Neuronal stem cell (in vitro differentiated cells): Measurements from ENCODE around the gene PLEKHN1.
A peak's percentile ranks its signal among the peaks of the same experiment; 100 is the strongest.

Source experiments
- DNase-seq: peaks from one replicate; pipeline ENCODE4 v3.0.0-alpha.2; 2013; ENCODE audit warnings: low spot score
- H2AFZ ChIP-seq: one replicate; pipeline ENCODE4 v1.6.1; 2013; ENCODE audit warnings: mild to moderate bottlenecking, low read length, inconsistent platforms
- H2AK5ac ChIP-seq: 2 replicates; pipeline ENCODE4 v1.6.1; 2013; ENCODE audit warnings: low read depth, mild to moderate bottlenecking, inconsistent platforms, low read length, moderate library complexity, mixed read lengths
- H2BK120ac ChIP-seq: 2 replicates; pipeline ENCODE4 v1.6.1; 2013; ENCODE audit warnings: low read depth, mild to moderate bottlenecking, inconsistent platforms, low read length, moderate library complexity, mixed read lengths
- H2BK12ac ChIP-seq: one replicate; pipeline ENCODE4 v1.6.1; 2013; ENCODE audit warnings: low read length, inconsistent platforms
- H2BK15ac ChIP-seq: 2 replicates; pipeline ENCODE4 v1.6.1; 2013; ENCODE audit warnings: mild to moderate bottlenecking, low read length, inconsistent platforms, mixed read lengths
- H2BK5ac ChIP-seq: one replicate; pipeline ENCODE4 v1.6.1; 2013; ENCODE audit warnings: inconsistent platforms, mild to moderate bottlenecking, low read length, moderate library complexity
- H3K14ac ChIP-seq: one replicate; pipeline ENCODE4 v1.6.1; 2013; ENCODE audit warnings: low read length, inconsistent platforms
- H3K18ac ChIP-seq: 2 replicates; pipeline ENCODE4 v1.6.1; 2013; ENCODE audit warnings: low read length, inconsistent platforms
- H3K23ac ChIP-seq: 2 replicates; pipeline ENCODE4 v1.6.1; 2013; ENCODE audit warnings: low read depth, mild to moderate bottlenecking, mixed read lengths, low read length, inconsistent platforms; ENCODE audit not compliant: poor library complexity
- H3K27ac ChIP-seq: replicated peaks from 3 replicates; pipeline ENCODE4 v1.5.1; 2013; ENCODE audit warnings: low read length, inconsistent platforms
- H3K27me3 ChIP-seq, 3 experiments: 2 replicates each; pipeline ENCODE4 v1.6.1; 2013; ENCODE audit warnings: low read length in 3 of 3, mild to moderate bottlenecking in 2 of 3, inconsistent platforms in 1 of 3, low read depth in 1 of 3, mixed read lengths in 1 of 3, moderate library complexity in 1 of 3; ENCODE audit not compliant: control insufficient read depth in 3 of 3, insufficient read depth in 3 of 3
- H3K36me3 ChIP-seq, 2 donors: replicated peaks in 1 of 2; 2 replicates each; pipeline ENCODE4 v1.6.1; 2013; ENCODE audit warnings: low read length in 2 of 2; ENCODE audit not compliant: control insufficient read depth in 2 of 2, insufficient read depth in 2 of 2
- H3K4ac ChIP-seq: 2 replicates; pipeline ENCODE4 v1.6.1; 2013; ENCODE audit warnings: inconsistent platforms, mild to moderate bottlenecking, low read length, moderate library complexity
- H3K4me1 ChIP-seq, 2 donors: 1 replicate in 1 of 2; 2 replicates in 1 of 2; pipeline ENCODE4 v1.6.1; 2013; ENCODE audit warnings: low read length in 2 of 2, low read depth in 1 of 2; ENCODE audit not compliant: control insufficient read depth in 2 of 2, insufficient read depth in 1 of 2
- H3K4me2 ChIP-seq: one replicate; pipeline ENCODE4 v1.6.1; 2013; ENCODE audit warnings: mild to moderate bottlenecking, low read length, inconsistent platforms; ENCODE audit not compliant: insufficient read depth, poor library complexity, severe bottlenecking
- H3K4me3 ChIP-seq, 2 donors: 2 replicates each; pipeline ENCODE4 v1.5.1; 2013; ENCODE audit warnings: low read length in 2 of 2, mild to moderate bottlenecking in 2 of 2, inconsistent platforms in 1 of 2, moderate library complexity in 1 of 2
- H3K79me1 ChIP-seq: one replicate; pipeline ENCODE4 v1.6.1; 2013; ENCODE audit warnings: low read depth, mild to moderate bottlenecking, inconsistent platforms, low read length, moderate library complexity
- H3K9ac ChIP-seq: one replicate; pipeline ENCODE4 v1.6.1; 2013; ENCODE audit warnings: mild to moderate bottlenecking, low read depth, low read length, inconsistent platforms; ENCODE audit not compliant: poor library complexity
- H3K9me3 ChIP-seq, 2 donors: replicated peaks in 1 of 2; 2 replicates each; pipeline versions ENCODE3 to v1.6.1; 2013; ENCODE audit warnings: low read length in 2 of 2, mild to moderate bottlenecking in 2 of 2, inconsistent platforms in 1 of 2, low read depth in 1 of 2, mixed read lengths in 1 of 2, moderate library complexity in 1 of 2; ENCODE audit not compliant: control insufficient read depth in 2 of 2, insufficient read depth in 1 of 2
- H4K8ac ChIP-seq: one replicate; pipeline ENCODE4 v1.6.1; 2013; ENCODE audit warnings: low read depth, mild to moderate bottlenecking, inconsistent platforms, low read length, moderate library complexity
- H4K91ac ChIP-seq: one replicate; pipeline ENCODE4 v1.6.1; 2013; ENCODE audit warnings: low read length, low read depth, mild to moderate bottlenecking, inconsistent platforms; ENCODE audit not compliant: poor library complexity
- WGBS, 2 donors: extraction: QIAGEN DNeasy Blood & Tissue Kit; methylation state at CpG; one replicate each; pipeline ENCODE4 v1.1.7; 2013; ENCODE audit warnings: missing lambda C conversion rate in 2 of 2, mixed read lengths in 1 of 2; ENCODE audit not compliant: insufficient read length in 2 of 2, insufficient replicate concordance in 1 of 2; ENCODE audit errors: extremely low coverage in 2 of 2; 5-methylcytosine and 5-hydroxymethylcytosine counted together

PLEKHN1 gene

DNA sequence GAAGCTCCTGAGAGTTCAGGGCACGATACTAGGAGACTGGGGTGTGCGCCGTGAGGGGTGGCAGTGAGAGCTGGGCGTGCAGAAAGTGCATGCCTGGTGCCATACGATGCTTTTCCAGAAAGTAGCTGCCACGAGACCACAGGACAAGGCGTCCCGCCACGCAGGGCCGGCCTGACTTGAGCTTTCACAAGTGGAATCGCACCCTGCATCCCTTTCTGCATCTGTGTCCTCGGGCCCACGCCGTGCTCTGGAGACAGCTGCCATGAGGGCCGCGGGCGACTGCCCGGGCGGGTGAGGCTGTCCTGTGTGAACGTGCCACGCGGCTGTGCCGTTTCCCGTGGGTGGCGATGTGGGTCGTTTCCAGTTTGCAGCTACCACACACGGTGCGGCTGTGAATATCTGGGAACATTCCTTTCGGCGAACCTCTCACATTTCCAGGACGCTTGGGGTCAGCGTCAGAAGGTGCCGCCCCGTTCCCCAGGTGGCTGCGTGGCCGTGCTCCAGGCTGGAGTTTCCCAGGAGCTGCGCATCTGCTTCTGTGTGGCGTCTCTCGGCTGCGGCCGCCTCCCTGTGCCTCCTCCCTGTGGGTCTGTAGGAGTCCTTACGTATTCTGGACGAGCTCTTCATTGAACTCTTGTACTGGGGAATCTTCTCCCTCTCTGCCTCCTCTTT, 16.6 kb downstream of the PLEKHN1 start:
- H3K4me3 ChIP-seq: no peak overlapping the region
- no peak overlapping the region for H3K27ac ChIP-seq
- H3K9ac ChIP-seq: no peak overlapping the region
- no peak overlapping the region for H2BK120ac ChIP-seq
- H3K23ac ChIP-seq: peak overlapping the region; percentile 67
- DNase-seq: no peak
- no peaks in the 10 kb centered on the region for H3K4me1 ChIP-seq
- no peak overlapping the region for H3K4ac ChIP-seq
- H4K91ac ChIP-seq: no peak overlapping the region
- H2BK12ac ChIP-seq: peak overlapping the region; percentile 58
- WGBS, 2 donors: no CpG with 5 or more reads among the region's 43 CpGs
- peak overlapping the region; percentile 94 for H2BK5ac ChIP-seq
- peak overlapping the region; percentile 89 for H2BK15ac ChIP-seq
- no peaks in the 10 kb centered on the region for H3K36me3 ChIP-seq
- H2AK5ac ChIP-seq: peak overlapping the region; percentile 40
- no peak overlapping the region for H3K14ac ChIP-seq
- no peaks in the 10 kb centered on the region for H3K79me1 ChIP-seq
- H3K9me3 ChIP-seq: no peaks in the 10 kb centered on the region
- no peak overlapping the region for H3K4me2 ChIP-seq
- no peak overlapping the region for H2AFZ ChIP-seq
- peaks cover 0 to 51% (median 4%) of the 10 kb centered on the region in 3 experiments for H3K27me3 ChIP-seq
- H3K18ac ChIP-seq: peak overlapping the region; percentile 31
- no peak overlapping the region for H4K8ac ChIP-seq

DNA sequence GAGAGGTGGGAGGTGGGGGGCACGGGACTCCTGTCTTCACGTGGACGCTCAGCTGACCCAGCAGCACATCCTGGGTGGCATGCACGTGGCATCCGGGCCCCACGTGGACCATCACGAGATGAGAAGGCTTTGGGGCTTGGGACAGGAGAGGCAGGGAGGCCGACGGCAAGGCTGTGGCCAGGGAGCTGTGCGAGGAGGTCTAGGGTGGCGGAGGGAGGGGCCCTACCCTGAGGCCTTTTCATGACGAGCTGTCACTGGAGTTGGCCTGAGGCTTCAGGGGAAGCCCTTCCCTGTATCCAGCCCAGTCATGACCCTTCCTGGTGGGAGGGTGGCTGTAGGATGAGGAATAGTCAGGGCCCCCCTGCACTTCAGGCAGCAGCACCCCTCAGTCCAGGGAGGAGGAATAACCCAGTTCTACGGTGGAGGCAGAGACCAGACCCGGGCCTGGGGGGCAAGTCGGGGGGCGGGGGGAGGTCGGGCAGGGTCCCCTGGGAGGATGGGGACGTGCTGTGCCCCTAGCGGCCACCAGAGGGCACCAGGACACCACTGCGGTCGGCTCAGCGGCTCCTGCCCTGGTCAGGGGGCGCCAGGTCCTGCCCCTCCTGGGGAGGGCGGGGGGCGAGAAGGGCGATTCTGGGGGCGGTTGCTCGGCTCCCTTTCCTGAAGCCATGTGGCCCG, 17.7 kb downstream of the PLEKHN1 start:
- peak overlapping the region; percentile 85 for H3K18ac ChIP-seq
- peak overlapping the region; percentile 21 for H2BK15ac ChIP-seq
- no CpG with 5 or more reads among the region's 29 CpGs for WGBS, 2 donors
- peaks cover 0 to 4% of the 10 kb centered on the region in 2 donors for H3K9me3 ChIP-seq
- H4K91ac ChIP-seq: no peak overlapping the region
- peak overlapping the region; percentile 93 for H2BK5ac ChIP-seq
- peak overlapping the region; percentile 96 for H3K23ac ChIP-seq
- H2AK5ac ChIP-seq: peak overlapping the region; percentile 82
- H3K79me1 ChIP-seq: no peaks in the 10 kb centered on the region
- H3K4me3 ChIP-seq: no peak overlapping the region
- peaks cover 0 to 51% (median 4%) of the 10 kb centered on the region in 3 experiments for H3K27me3 ChIP-seq
- no peak overlapping the region for H2BK120ac ChIP-seq
- no peak overlapping the region for H3K4me2 ChIP-seq
- H3K36me3 ChIP-seq: no peaks in the 10 kb centered on the region
- no peak overlapping the region for H3K14ac ChIP-seq
- peak overlapping the region; percentile 41 for H2BK12ac ChIP-seq
- no peak for DNase-seq
- peak overlapping the region; percentile 84 for H2AFZ ChIP-seq
- H3K9ac ChIP-seq: peak overlapping the region; percentile 81
- H3K27ac ChIP-seq: no peak overlapping the region
- no peak overlapping the region for H3K4ac ChIP-seq
- no peaks in the 10 kb centered on the region for H3K4me1 ChIP-seq
- H4K8ac ChIP-seq: no peak overlapping the region

DNA sequence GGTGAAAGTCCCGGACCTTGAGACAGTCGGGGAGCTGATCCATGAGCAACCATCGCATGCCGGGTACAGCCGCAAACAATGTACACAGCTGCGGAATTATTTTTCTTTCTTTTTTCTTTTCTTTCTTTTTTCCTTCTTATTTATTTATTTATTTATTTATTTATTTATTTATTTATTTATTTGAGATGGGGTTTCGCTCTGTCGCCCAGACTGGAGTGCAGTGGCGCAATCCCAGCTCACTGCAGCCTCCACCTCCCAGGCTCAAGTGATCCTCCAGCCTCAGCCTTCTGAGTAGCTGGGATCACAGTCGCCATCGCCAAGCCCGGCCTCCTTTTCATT, 18.2 kb downstream of the PLEKHN1 start:
- Histone ChIP-seq H3K4me3 (no peak overlapping the region), H3K27ac (no peak overlapping the region), H3K9ac (no peak overlapping the region), H3K36me3 (no peaks in the 10 kb centered on the region), H3K9me3 (peaks cover 0 to 4% of the 10 kb centered on the region in 2 donors), H4K8ac (no peak overlapping the region), H2BK5ac (no peak overlapping the region), H3K27me3 (peaks cover 0 to 48% (median 4%) of the 10 kb centered on the region in 3 experiments), H3K18ac (peak overlapping the region; percentile 85), H3K23ac (no peak overlapping the region), H3K79me1 (no peaks in the 10 kb centered on the region), H3K4ac (no peak overlapping the region), H3K4me1 (no peaks in the 10 kb centered on the region), H3K14ac (no peak overlapping the region), H3K4me2 (no peak overlapping the region), H2AK5ac (no peak overlapping the region), H2BK15ac (peak overlapping the region; percentile 9), H2BK120ac (no peak overlapping the region), H2BK12ac (no peak overlapping the region), H4K91ac (no peak overlapping the region), H2AFZ (peak overlapping the region; percentile 84)
- no CpG with 5 or more reads among the region's 12 CpGs for WGBS, 2 donors
- no peak for DNase-seq

DNA sequence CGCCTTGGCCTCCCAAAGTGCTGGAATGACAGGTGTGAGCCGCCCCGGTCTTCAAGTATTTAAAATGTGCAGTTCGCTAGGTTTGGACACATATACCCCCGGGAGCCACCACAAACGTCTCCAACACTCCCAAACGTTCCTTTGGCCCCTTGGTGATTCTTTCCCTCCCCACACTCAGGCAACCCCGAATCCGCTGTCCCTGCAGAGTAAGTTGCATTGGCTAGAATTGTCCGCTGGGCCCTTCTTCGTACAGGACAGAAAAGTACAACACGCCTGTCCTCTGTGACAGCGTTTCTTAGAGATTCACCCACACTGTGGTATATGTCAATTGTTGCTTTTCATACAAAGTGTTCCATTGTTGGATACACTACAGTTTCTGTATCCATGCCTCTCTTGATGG, 18.8 kb downstream of the PLEKHN1 start:
- Histone ChIP-seq H3K27ac (no peak overlapping the region), H3K4ac (no peak overlapping the region), H3K14ac (no peak overlapping the region), H3K4me2 (no peak overlapping the region), H2AFZ (no peak overlapping the region), H2BK5ac (no peak overlapping the region), H2BK12ac (no peak overlapping the region), H3K9ac (no peak overlapping the region), H3K36me3 (no peaks in the 10 kb centered on the region), H3K9me3 (peaks cover 0 to 4% of the 10 kb centered on the region in 2 donors), H2BK15ac (no peak overlapping the region), H3K4me3 (no peak overlapping the region), H4K91ac (no peak overlapping the region), H3K18ac (no peak overlapping the region), H3K4me1 (no peaks in the 10 kb centered on the region), H3K79me1 (no peaks in the 10 kb centered on the region), H2AK5ac (no peak overlapping the region), H3K27me3 (peaks cover 0 to 41% (median 4%) of the 10 kb centered on the region in 3 experiments), H3K23ac (no peak overlapping the region), H4K8ac (no peak overlapping the region), H2BK120ac (no peak overlapping the region)
- no CpG with 5 or more reads among the region's 13 CpGs for WGBS, 2 donors
- no peak for DNase-seq
